Measurements from ENCODE around the gene ACAP3.

Gene ACAP3

DNA sequence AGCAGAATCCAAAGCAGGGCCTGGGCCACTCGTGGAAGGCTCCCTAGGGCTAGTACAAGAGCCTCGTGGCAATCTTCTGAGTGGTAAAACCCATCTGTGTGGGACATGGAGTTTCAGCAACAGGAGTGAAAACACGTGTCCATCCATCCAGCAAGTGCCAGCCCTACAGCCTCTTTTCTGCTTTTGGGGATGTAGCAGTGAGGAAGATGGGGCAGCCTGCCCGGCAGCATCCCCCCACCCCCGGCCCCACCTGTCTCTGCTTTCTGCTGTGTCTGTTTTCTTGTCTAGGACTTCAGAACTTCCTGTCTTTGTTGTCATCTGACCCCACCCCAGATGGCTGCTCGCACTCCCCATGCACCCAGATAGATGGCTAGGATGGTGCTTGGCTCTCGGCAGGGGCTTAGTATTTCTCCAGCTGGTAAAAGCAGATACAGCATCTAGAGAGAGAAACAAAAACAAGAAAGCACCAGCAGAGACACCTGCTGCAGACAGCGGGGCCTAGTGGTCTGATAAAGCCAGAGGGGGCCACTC, 18.4 kb upstream of the ACAP3 start:
- TF ChIP-seq RAD21 (IDR thresholded peaks at IDR 0.05; ENCODE audit: low read depth) (no peak), ZBTB7A (IDR thresholded peaks at IDR 0.05; ENCODE audit: low read depth) (no peak), TEAD4 (IDR thresholded peaks at IDR 0.05) (no peak), FOXM1 (IDR thresholded peaks at IDR 0.05; ENCODE audit: borderline replicate concordance, low read depth) (no peak), TCF12 (IDR thresholded peaks at IDR 0.05; ENCODE audit: low read depth) (no peak), TAF1 (IDR thresholded peaks at IDR 0.05; ENCODE audit: low read depth) (no peak), CEBPB (IDR thresholded peaks at IDR 0.05) (no peak), YY1 (IDR thresholded peaks at IDR 0.05; ENCODE audit: low read depth) (no peak)
- TF ChIP-seq, protein P1, sequence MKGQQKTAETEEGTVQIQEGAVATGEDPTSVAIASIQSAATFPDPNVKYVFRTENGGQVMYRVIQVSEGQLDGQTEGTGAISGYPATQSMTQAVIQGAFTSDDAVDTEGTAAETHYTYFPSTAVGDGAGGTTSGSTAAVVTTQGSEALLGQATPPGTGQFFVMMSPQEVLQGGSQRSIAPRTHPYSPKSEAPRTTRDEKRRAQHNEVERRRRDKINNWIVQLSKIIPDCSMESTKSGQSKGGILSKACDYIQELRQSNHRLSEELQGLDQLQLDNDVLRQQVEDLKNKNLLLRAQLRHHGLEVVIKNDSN (IDR thresholded peaks at IDR 0.05) = no peak

DNA sequence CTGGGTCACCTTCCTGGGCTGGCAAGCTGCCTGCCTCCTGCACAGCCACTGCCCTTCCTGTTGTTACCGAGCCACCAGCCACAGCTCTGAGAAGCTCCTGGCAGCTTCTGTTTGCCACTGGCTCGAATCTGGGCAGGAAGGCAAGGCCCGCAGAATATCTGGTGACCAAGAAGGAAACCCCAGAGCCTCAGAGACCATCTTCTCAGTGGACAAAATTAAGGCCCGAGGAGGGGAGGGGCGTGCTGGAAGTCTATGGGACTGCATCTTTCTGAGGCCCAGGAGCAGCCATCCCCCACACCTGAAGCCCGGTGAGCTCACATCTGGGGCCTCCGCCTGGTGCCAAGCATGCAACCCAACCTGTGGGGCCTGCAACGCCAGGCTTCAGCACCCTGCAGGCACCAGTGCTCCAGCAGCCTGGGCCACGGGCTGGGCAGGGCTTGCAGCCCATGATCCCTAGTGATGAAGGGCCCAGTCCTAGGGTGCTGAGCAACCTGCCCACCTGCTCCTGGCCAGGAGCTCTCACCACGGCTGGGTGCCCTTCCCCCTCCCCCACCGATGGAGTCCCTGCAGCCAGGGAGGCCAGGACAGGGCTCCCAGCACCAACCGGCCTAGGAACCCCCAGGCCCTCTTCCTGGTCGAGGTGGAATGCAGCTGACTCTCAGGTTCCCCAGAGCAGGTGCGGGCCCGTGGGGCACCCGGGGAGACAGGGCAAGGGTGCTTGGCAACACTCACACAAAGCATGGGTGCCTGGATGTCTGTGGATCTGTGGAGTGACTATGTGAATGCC, 17.8 kb upstream of the ACAP3 start:
- TF ChIP-seq CEBPB (IDR thresholded peaks at IDR 0.05) (no peak), TCF12 (IDR thresholded peaks at IDR 0.05; ENCODE audit: low read depth) (no peak), FOXM1 (IDR thresholded peaks at IDR 0.05; ENCODE audit: borderline replicate concordance, low read depth) (no peak), ZBTB7A (IDR thresholded peaks at IDR 0.05; ENCODE audit: low read depth) (no peak), NFIC (IDR thresholded peaks at IDR 0.05) (no peak), TAF1 (IDR thresholded peaks at IDR 0.05; ENCODE audit: low read depth) (no peak), EP300 (IDR thresholded peaks at IDR 0.05; ENCODE audit: borderline replicate concordance) (no peak), RAD21 (IDR thresholded peaks at IDR 0.05; ENCODE audit: low read depth) (no peak), YY1 (IDR thresholded peaks at IDR 0.05; ENCODE audit: low read depth) (no peak), TEAD4 (IDR thresholded peaks at IDR 0.05) (no peak), CREB1 (IDR thresholded peaks at IDR 0.05; ENCODE audit: low read depth) (no peak), EGR1 (IDR thresholded peaks at IDR 0.05) (no peak)
- TF ChIP-seq, protein P2, sequence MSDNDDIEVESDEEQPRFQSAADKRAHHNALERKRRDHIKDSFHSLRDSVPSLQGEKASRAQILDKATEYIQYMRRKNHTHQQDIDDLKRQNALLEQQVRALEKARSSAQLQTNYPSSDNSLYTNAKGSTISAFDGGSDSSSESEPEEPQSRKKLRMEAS (IDR thresholded peaks at IDR 0.05) = no peak
- TF ChIP-seq, protein P1 (IDR thresholded peaks at IDR 0.05) = no peak
- TF ChIP-seq, protein P3, sequence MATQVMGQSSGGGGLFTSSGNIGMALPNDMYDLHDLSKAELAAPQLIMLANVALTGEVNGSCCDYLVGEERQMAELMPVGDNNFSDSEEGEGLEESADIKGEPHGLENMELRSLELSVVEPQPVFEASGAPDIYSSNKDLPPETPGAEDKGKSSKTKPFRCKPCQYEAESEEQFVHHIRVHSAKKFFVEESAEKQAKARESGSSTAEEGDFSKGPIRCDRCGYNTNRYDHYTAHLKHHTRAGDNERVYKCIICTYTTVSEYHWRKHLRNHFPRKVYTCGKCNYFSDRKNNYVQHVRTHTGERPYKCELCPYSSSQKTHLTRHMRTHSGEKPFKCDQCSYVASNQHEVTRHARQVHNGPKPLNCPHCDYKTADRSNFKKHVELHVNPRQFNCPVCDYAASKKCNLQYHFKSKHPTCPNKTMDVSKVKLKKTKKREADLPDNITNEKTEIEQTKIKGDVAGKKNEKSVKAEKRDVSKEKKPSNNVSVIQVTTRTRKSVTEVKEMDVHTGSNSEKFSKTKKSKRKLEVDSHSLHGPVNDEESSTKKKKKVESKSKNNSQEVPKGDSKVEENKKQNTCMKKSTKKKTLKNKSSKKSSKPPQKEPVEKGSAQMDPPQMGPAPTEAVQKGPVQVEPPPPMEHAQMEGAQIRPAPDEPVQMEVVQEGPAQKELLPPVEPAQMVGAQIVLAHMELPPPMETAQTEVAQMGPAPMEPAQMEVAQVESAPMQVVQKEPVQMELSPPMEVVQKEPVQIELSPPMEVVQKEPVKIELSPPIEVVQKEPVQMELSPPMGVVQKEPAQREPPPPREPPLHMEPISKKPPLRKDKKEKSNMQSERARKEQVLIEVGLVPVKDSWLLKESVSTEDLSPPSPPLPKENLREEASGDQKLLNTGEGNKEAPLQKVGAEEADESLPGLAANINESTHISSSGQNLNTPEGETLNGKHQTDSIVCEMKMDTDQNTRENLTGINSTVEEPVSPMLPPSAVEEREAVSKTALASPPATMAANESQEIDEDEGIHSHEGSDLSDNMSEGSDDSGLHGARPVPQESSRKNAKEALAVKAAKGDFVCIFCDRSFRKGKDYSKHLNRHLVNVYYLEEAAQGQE (IDR thresholded peaks at IDR 0.05; ENCODE audit: low read depth) = no peak

DNA sequence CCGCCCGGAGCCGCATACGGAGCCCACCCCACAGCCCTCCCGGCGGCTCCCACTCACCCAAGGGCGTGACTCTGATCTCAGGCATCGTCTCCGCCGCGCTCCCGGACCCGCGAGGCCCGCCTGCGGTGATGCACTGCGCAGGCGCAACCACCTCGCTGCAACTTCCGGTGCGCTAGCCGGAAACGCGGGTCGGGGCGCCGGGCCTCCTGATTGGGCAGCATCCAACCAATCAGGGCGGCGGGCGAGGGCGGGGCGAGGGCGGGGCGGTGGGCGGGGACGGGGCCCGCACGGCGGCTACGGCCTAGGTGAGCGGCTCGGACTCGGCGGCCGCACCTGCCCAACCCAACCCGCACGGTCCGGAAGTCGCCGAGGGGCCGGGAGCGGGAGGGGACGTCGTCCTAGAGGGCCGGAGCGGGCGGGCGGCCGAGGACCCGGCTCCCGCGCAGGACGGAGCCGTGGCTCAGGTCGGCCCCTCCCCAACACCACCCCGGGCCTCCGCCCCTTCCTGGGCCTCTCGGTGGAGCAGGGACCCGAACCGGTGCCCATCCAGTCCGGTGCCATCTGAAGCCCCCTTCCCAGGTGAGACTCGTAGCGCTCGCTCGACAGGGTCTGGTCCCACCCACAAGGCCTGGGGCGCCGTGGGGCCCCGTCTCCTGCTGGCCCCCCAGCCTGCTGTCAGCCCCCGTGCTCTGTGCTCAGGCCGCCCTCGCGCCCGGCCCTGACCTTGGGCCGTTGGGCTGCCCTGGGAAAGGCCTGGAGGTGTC, 17.0 kb upstream of the ACAP3 start, which contains the start of the genes CPTP and INTS11:
CPTP (plus strand) TSS at position 279 of the 764 bp plus-strand sequence. CDS start 2,109 bp downstream, outside the sequence.
INTS11 (minus strand) TSS at position 137 of the 764 bp plus-strand sequence; CDS start at position 85, 52 bp downstream.
- TF ChIP-seq, protein P1 (IDR thresholded peaks at IDR 0.05) = no peak
- TF ChIP-seq CEBPB (IDR thresholded peaks at IDR 0.05) = no peak
- TF ChIP-seq, protein P2 (IDR thresholded peaks at IDR 0.05) = peak; percentile 66
- no peak for TF ChIP-seq EP300 (IDR thresholded peaks at IDR 0.05; ENCODE audit: borderline replicate concordance)
- no peak for TF ChIP-seq FOXM1 (IDR thresholded peaks at IDR 0.05; ENCODE audit: borderline replicate concordance, low read depth)
- TF ChIP-seq, protein P3 (IDR thresholded peaks at IDR 0.05; ENCODE audit: low read depth) = no peak
- no peak for TF ChIP-seq EGR1 (IDR thresholded peaks at IDR 0.05)
- TF ChIP-seq CREB1 (IDR thresholded peaks at IDR 0.05; ENCODE audit: low read depth) = peak; percentile 28; the same call in 1 of the 2 replicates
- TF ChIP-seq TCF12 (IDR thresholded peaks at IDR 0.05; ENCODE audit: low read depth) = peak; percentile 9; the same call in 1 of the 2 replicates
- TF ChIP-seq TAF1 (IDR thresholded peaks at IDR 0.05; ENCODE audit: low read depth) = peak; percentile 78; the same call in 1 of the 2 replicates
- TF ChIP-seq NFIC (IDR thresholded peaks at IDR 0.05) = no peak
- peak; percentile 30 for TF ChIP-seq ZBTB7A (IDR thresholded peaks at IDR 0.05; ENCODE audit: low read depth)
- TF ChIP-seq RAD21 (IDR thresholded peaks at IDR 0.05; ENCODE audit: low read depth) = no peak
- no peak for TF ChIP-seq YY1 (IDR thresholded peaks at IDR 0.05; ENCODE audit: low read depth)
- no peak for TF ChIP-seq TEAD4 (IDR thresholded peaks at IDR 0.05)

DNA sequence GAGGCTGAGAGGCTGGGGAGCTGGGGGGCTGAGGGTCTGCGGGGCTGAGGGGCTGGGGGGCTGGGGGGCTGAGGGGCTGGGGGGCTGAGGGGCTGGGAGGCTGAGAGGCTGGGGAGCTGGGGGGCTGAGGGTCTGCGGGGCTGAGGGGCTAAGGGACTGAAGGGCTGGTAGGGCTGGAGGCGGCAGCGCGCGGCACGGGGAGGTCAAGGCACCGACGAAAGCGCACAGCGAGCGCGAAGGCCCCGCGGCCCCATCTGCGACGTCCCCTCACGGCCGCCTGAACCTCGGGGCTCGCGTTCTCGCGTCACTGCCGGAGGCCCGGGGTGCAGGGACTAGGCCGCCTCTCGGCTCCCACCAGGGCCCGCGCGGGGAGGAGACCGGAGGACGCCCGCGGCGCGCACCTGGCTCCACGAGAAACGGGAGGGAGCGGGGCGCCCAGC, 16.4 kb upstream of the ACAP3 start:
- TF ChIP-seq ZBTB7A (IDR thresholded peaks at IDR 0.05; ENCODE audit: low read depth) (0 out of 2 replicates have a peak, but pooled peaks have one; percentile 4), YY1 (IDR thresholded peaks at IDR 0.05; ENCODE audit: low read depth) (no peak), EGR1 (IDR thresholded peaks at IDR 0.05) (no peak), NFIC (IDR thresholded peaks at IDR 0.05) (no peak)
- TF ChIP-seq, protein P1 (IDR thresholded peaks at IDR 0.05) = no peak

Measured in Ishikawa (cell line).